NCI-H446 treated with DMSO at 0.1 percent for 48 hours (cell line): ENCODE measurements around the gene AQP12A.
"Not testable (repeated sequence)": the region's sequence is repeated elsewhere in the genome, so short reads cannot be mapped to it uniquely, and the experiment has no call there.

Experiments
- DNase-seq: peaks from one replicate; lab custom pipeline; 2025; lab: John Stamatoyannopoulos, UW

The AQP12A gene

GRCh38 chr2:240662681-240663080 is 29.0 kb upstream of the AQP12A start:
- DNase-seq, result no peak

- no peak for DNase-seq
Observed at GRCh38 chr2:240663546-240664190, 28.0 kb upstream of the AQP12A start.

DNA sequence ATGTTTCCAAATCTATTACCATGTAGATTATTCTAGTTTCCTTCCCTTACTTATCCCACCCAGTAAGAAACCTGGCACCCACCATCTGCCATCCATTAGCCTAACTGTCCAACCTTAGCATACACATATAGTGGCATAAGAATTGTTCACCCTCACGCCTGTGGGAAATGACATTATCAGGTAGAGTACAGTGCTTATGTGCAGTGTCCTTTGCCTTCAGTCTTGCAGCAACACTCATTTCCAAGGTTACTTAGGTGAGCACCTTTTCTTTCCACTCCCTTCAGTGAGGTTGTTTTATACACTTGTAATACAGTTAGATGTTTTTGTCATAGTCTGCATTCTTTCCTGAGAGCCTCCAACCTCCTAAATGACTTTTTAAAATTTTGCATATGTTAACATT is 27.0 kb upstream of the AQP12A start:
- no peak for DNase-seq

GRCh38 chr2:240670402-240670801 is 21.3 kb upstream of the AQP12A start:
- DNase-seq, result no peak

- DNase-seq, result no peak
Observed at GRCh38 chr2:240670950-240671349, 20.7 kb upstream of the AQP12A start.

GRCh38 chr2:240672076-240672700 is 19.5 kb upstream of the AQP12A start:
- no peak for DNase-seq

DNA sequence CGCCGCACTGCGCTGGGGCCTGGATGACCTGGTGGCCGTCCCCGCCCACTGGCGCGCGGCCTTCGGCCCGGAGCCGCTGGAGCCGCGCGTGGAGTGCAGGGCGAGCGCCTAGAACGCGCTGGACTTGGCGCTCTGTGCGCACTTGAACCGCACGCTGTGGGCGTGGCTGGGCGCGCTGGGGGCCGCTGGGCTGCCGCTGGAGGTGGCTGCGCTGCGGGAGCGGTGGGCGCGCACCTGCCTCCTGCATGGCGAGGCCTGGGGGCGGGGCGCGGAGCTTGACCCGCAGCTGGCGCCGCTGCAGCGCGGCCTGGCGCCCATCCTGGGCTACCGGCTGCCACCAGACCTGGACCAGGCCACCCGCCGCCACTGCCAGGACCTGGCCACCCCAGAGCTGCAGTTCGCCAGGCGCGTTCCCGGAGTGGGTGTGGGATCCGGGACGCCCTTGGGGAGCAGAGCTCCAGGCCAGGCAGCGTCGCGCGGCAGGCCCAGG is 18.9 kb upstream of the AQP12A start:
- DNase-seq, result no peak

- DNase-seq, result not testable (repeated sequence)
Observed at GRCh38 chr2:240674461-240675184, 17.0 kb upstream of the AQP12A start.

DNA sequence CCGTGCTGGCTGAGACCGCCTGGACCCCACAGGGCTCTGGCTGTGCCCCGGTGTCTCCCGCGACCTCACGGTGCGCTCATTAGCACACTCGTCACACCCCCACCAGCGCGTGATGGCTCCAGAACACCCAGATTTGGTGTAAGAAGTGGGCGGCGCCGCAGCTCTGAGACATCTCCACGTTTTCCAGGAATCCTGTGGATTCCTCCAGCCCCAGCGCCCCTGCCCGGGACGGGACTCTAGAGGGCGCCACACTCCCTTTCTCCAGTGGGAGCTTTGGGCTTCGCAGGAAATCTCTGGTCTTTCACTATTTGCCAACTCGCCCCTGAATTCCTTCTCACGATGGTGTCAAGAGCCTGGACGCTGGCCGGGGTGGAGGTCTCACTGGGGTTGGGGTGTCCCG is 16.3 kb upstream of the AQP12A start:
- not testable (repeated sequence) for DNase-seq

DNA sequence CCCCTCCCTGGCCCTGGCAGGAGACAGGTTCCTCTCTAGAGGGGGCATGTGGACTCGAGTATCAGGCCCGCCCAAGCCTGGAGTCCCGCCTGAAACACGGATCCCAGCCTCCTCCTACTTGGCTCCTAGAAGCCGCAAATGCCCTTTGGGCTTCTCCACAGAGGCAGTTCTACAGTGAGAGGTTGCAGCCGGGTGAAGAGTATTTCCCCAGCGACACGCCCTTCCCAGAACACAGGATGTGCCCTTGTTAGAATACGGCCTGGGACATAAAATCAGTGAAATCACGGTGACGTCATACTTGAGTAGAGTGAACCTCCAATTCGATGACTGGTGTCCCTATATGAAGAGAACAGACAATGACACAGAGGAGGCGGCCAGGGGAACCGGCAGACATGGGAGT is 13.6 kb upstream of the AQP12A start:
- DNase-seq, result not testable (repeated sequence)

- DNase-seq, result not testable (repeated sequence)
Observed at GRCh38 chr2:240678909-240679308, 12.8 kb upstream of the AQP12A start.

- DNase-seq, result not testable (repeated sequence)
Observed at GRCh38 chr2:240680185-240680584, 11.5 kb upstream of the AQP12A start.

DNA sequence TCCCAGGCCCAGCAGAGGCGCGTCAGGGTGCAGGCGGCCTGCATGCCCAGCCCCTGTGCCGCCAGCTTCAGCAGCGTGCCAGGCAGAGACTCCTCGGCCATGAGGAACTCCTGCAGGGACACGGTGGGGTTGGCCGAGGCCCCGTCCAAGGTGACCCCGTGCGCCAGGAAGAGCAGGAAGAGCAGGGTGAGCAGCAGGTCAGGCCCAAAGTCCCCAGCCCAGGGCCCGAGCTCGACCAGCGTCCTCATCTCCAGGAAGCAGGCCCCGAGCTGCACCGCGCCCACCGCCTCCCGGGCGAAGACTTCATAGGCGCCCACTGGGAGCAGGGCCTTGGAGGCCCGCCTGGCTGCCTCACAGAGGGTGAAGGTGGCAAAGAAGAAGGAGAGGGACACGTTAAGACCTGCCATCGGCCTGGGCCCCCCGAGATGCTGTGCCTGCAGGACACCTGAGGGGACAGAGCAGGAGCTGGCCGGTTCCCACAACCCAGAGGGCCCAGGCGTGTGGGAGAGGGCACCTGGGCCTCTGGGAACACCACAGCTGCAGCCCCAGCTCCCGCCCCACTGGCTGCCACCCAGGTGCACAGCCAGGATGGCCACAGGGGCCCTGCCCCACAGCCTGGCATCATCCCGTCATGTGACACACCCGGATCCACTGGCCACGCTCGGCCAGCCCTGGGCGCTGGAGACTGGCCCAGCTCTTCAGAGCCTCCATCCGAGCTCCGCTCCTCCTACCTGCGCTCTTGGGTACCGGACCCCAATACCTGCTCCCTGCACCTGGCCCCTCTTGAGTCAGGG is 9.0 kb upstream of the AQP12A start, which contains the start of gene AQP12B:
Gene AQP12B, minus strand, starts transcription at position 455 of the 794 bp plus-strand sequence. Its CDS starts 48 bp downstream, at position 407.
- DNase-seq, result not testable (repeated sequence)

- DNase-seq, result not testable (repeated sequence)
Observed at GRCh38 chr2:240683329-240683979, 8.2 kb upstream of the AQP12A start.

- not testable (repeated sequence) for DNase-seq
Observed at GRCh38 chr2:240683980-240684728, 7.5 kb upstream of the AQP12A start.

DNA sequence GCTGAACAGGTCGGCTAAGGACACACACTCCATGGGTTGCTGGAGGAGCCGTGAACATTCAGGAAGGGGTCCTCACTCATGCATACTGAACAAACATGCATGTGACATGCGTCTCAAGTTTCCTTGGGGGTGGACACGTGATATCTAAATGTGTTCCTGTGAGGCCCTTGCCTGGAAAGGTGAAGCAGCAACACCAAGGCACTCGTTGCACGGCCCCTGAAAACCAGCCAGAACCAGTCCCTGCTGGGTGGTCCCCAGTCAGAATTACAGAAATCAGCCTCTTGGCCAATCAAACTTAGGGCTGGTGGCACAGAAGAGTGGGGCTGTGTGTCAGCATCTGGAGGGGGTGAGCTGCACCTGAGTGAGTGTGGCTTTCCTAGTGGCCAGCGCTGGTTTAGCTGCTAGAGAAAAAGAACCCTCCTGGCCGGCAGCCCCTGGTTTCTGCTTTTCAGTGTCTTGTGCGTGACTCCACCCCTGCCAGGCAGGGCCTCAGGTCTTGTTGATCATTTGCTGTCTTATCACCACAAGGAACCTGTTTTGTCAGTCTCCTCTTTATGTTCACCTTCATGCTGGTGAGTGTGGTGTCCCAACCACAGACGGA is 5.8 kb upstream of the AQP12A start:
- no peak for DNase-seq

- no peak for DNase-seq
Observed at GRCh38 chr2:240686460-240686859, 5.2 kb upstream of the AQP12A start.

- no peak for DNase-seq
Observed at GRCh38 chr2:240687045-240687740, 4.5 kb upstream of the AQP12A start.

DNA sequence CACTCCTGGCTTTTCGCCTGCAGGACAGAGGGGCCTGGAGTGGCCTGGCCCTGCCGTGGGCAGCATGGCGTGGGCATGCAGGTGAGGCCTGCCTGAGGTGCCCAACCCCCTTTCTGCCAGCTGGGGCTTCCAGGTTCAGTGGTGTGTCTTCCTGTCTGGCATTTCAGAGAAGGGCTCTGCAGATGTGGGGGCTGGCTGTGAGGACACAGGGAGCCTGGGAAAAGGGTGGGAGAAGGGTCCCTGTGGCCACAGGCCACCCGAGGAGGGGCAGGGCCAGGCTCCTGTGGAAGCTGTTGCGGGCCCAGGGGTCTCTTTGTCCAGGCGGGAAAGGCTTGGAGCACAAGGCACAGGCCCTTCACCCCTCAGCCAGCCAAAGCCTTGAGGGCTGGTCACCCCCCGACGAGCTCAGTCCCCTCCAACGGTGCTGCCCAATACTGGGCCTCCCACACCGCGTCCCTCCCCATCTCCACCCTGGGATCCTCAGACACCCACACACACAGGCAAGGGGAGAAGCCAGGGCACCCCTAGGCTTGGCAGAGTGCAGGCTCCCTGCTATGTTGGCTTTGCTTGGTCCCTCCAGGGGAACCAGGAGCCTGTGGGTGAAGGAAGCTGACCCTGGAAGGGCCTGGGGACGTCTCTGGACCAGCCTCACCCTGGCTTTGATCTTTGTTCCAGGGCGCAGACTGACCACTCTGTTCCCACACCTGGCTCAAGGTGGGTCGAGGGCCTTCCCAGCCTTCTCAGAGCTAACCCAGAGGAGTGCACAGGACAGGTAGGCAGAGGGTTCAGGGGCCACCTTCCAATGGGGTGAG is 3.7 kb upstream of the AQP12A start:
- no peak for DNase-seq
